HFFc6 (cell line): ENCODE results near the gene ZNF699. TPM values are rescaled to one million over a fixed set of nuclear protein-coding genes. Genes with fewer than 3 reads are reported as not detected.

Source experiments
- DNase-seq: peaks from one replicate; pipeline ENCODE4 v3.0.0-alpha.2; 2018
- H3K27ac Mint-ChIP-seq: 2 replicates; pipeline ENCODE4 v1.8.0; 2020; ENCODE audit warnings: mild to moderate bottlenecking, mixed read lengths
- H3K27me3 Mint-ChIP-seq: 2 replicates; pipeline ENCODE4 v1.8.0; 2021; ENCODE audit warnings: mild to moderate bottlenecking, moderate library complexity, mixed read lengths; ENCODE audit not compliant: insufficient read depth
- H3K36me3 Mint-ChIP-seq: 2 replicates; pipeline ENCODE4 v1.8.0; 2021; ENCODE audit warnings: low read depth, mixed read lengths
- H3K4me1 Mint-ChIP-seq: 2 replicates; pipeline ENCODE4 v1.8.0; 2020; ENCODE audit warnings: low read depth, mixed read lengths
- H3K4me3 Mint-ChIP-seq: 2 replicates; pipeline ENCODE4 v1.8.0; 2020; ENCODE audit warnings: mild to moderate bottlenecking, moderate library complexity, mixed read lengths
- H3K9me3 Mint-ChIP-seq: 2 replicates; pipeline ENCODE4 v1.8.0; 2020; ENCODE audit warnings: mild to moderate bottlenecking, mixed read lengths
- CTCF ChIP-seq: fragments of 200-600 bp; sonication (generic); IDR thresholded peaks from 2 replicates; pipeline ENCODE4 v1.5.0; 2021; ENCODE audit warnings: antibody characterized with exemption, mild to moderate bottlenecking
- total RNA-seq, 6 experiments: library from RNA; stranded (reverse); fragmentation: NEBNext Ultra II Directional; extraction: Animal tissue kit (Norgen Biotek cat#: 25700); gene quantifications; 2 replicates in 1 of 6; 3 replicates in 5 of 6; pipeline ENCODE4 v1.2.3, GENCODE V29; 2021

The ZNF699 gene
- total RNA-seq, 6 experiments from 2014 or later = 5.5 to 7.1 (median 6.6) TPM

- peaks cover 78% of the 10 kb centered on the region for H3K36me3 Mint-ChIP-seq
- H3K27ac Mint-ChIP-seq = no peak overlapping the region
- DNase-seq = no peak
- no peaks in the 10 kb centered on the region; the same call in 1 of the 2 replicates for H3K27me3 Mint-ChIP-seq
- H3K4me3 Mint-ChIP-seq = no peak overlapping the region
- H3K9me3 Mint-ChIP-seq = peaks cover 93% of the 10 kb centered on the region
- TF ChIP-seq CTCF = no peak
- H3K4me1 Mint-ChIP-seq = no peaks in the 10 kb centered on the region
Observed at GRCh38 chr19:9348253-9348652, 38.6 kb upstream of the ZNF699 start.

GRCh38 chr19:9345005-9345404 is 35.4 kb upstream of the ZNF699 start:
- no peak for DNase-seq
- H3K9me3 Mint-ChIP-seq = peaks cover 95% of the 10 kb centered on the region
- no peaks in the 10 kb centered on the region; the same call in 1 of the 2 replicates for H3K27me3 Mint-ChIP-seq
- no peak overlapping the region for H3K27ac Mint-ChIP-seq
- peaks cover 85% of the 10 kb centered on the region for H3K36me3 Mint-ChIP-seq
- no peak overlapping the region for H3K4me3 Mint-ChIP-seq
- no peak for TF ChIP-seq CTCF
- H3K4me1 Mint-ChIP-seq = no peaks in the 10 kb centered on the region

- no peak overlapping the region for H3K27ac Mint-ChIP-seq
- no peak for DNase-seq
- H3K36me3 Mint-ChIP-seq = peaks cover 84% of the 10 kb centered on the region
- no peak for TF ChIP-seq CTCF
- no peak overlapping the region for H3K4me3 Mint-ChIP-seq
- H3K4me1 Mint-ChIP-seq = no peaks in the 10 kb centered on the region
- no peaks in the 10 kb centered on the region for H3K27me3 Mint-ChIP-seq
- H3K9me3 Mint-ChIP-seq = peaks cover 93% of the 10 kb centered on the region
Observed at GRCh38 chr19:9342610-9343304, 33.1 kb upstream of the ZNF699 start.

- H3K27ac Mint-ChIP-seq = no peak overlapping the region
- H3K36me3 Mint-ChIP-seq = peaks cover 90% of the 10 kb centered on the region
- no peak overlapping the region for H3K4me3 Mint-ChIP-seq
- H3K27me3 Mint-ChIP-seq = no peaks in the 10 kb centered on the region
- H3K9me3 Mint-ChIP-seq = peaks cover 92% of the 10 kb centered on the region
- DNase-seq = no peak
- TF ChIP-seq CTCF = no peak
- peaks cover under 1% of the 10 kb centered on the region; the same call in 1 of the 2 replicates for H3K4me1 Mint-ChIP-seq
Observed at GRCh38 chr19:9329999-9330398, 20.4 kb upstream of the ZNF699 start.

- Mint-ChIP-seq H3K9me3 (peaks cover 68% of the 10 kb centered on the region), H3K36me3 (peaks cover 64% of the 10 kb centered on the region), H3K27ac (peak overlapping the region; percentile 94), H3K4me3 (peak overlapping the region; percentile 91), H3K27me3 (peaks cover 3% of the 10 kb centered on the region; the same call in 1 of the 2 replicates), H3K4me1 (peaks cover 17% of the 10 kb centered on the region)
- no peak for DNase-seq
- TF ChIP-seq CTCF = no peak
Observed at GRCh38 chr19:9324584-9324962, 14.9 kb upstream of the ZNF699 start.
